GM13977 (cell line): Measurements from ENCODE around the gene APOC1.

Source experiments
- DNase-seq: peaks from one replicate; pipeline ENCODE4 v3.0.0; 2012; ENCODE audit warnings: low spot score
- in situ Hi-C: fragments of 300-500 bp; cut with MboI; formaldehyde crosslinking; loops from one replicate; pipeline ENCODE4 v1.12.0; 2022; ENCODE audit warnings: low sequenced_read_pairs, low pct_unique_long_range_greater_than_20kb, mixed read lengths, inconsistent platforms; ENCODE audit not compliant: unreplicated experiment
- TF ChIP-seq, protein P1 (sequence below): IDR thresholded peaks from 2 replicates; pipeline ENCODE4 v1.5.1; 2012; ENCODE audit warnings: mild to moderate bottlenecking, control low read depth; ENCODE audit not compliant: insufficient read depth; ENCODE audit errors: extremely low read depth, missing control alignments

Gene APOC1

DNA sequence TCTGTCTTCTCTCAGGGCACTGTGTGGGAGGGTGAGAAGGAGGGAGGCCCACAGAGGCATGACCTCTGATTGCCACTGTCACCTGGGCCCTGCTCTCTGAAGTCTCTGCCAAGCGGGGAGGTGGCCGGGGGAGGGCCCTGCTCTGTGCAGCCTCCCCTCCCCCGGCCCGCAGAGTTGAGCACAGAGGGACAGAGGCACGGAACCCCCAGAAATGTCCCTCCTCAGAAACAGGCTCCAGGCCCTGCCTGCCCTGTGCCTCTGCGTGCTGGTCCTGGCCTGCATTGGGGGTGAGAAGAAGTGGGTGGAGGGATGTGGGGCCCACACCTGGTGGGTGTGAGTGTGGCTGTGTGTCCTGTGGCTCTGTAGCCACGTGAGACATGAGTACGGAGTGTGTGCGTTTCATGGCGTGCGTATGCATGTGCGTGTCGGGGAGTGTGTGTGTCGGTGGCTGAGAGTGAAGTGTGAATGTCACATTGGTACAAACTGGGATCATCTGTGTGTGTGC, 27.7 kb downstream of the APOC1 start, which contains the start of gene APOC4:
TSS of gene APOC4 (plus strand) at position 171 of the 505 bp plus-strand sequence. CDS start at position 212, 41 bp downstream.
- TF ChIP-seq, protein P1, sequence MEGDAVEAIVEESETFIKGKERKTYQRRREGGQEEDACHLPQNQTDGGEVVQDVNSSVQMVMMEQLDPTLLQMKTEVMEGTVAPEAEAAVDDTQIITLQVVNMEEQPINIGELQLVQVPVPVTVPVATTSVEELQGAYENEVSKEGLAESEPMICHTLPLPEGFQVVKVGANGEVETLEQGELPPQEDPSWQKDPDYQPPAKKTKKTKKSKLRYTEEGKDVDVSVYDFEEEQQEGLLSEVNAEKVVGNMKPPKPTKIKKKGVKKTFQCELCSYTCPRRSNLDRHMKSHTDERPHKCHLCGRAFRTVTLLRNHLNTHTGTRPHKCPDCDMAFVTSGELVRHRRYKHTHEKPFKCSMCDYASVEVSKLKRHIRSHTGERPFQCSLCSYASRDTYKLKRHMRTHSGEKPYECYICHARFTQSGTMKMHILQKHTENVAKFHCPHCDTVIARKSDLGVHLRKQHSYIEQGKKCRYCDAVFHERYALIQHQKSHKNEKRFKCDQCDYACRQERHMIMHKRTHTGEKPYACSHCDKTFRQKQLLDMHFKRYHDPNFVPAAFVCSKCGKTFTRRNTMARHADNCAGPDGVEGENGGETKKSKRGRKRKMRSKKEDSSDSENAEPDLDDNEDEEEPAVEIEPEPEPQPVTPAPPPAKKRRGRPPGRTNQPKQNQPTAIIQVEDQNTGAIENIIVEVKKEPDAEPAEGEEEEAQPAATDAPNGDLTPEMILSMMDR = no peak
- peak; percentile 15 for DNase-seq
- in situ Hi-C loops = no loop called here

DNA sequence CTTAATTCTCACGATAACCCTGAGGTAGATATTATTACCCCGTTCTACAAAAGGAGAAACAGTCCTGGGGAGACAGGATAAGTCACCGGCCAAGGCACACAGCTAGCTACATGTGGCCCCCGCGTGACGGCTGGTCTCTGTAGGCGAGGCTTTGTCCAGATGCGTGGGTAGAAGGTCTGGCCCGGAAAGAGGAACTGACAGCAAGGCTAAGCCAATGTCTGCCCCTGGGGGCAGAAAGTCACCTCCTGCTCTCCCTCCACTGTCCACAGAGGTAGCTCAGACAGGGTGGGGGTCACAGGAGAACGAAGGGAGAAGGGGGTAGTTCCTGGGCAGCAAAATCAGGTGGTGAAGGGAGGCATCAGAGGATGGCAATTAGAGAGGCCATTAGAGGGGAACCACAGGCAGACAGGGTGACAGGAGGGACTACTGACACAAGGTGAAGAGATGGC, 29.4 kb downstream of the APOC1 start:
- TF ChIP-seq, protein P1 = peak; percentile 12
- peak; percentile 85 for DNase-seq
- in situ Hi-C loops = no loop called here

DNA sequence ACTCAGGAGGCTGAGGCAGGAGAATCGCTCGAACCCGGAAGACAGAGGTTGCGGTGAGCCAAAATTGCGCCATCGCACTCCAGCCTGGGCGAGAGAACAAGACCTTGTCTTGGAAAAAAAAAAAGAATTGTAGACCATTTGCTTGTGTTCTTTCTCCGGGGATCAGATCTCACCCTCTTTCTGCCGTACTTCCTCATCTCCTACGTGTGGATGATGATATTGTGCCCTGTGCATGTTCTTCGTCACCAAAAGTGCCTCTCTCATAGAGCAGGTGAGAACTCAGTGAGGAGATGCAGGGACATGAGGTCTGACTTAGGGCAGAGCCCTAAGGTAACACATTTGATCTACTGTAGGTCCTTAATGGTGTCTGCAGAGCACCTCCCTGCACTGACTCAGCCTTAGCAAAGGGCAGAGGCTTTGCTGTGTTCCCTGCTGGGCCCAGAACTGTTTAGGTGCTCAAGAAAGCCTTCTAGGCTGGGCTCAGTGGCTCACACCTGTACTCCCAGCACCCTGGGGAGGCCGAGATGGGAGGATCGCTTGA, 32.7 kb downstream of the APOC1 start:
- TF ChIP-seq, protein P1 = no peak
- DNase-seq = no peak
- in situ Hi-C loops = no loop called here

DNA sequence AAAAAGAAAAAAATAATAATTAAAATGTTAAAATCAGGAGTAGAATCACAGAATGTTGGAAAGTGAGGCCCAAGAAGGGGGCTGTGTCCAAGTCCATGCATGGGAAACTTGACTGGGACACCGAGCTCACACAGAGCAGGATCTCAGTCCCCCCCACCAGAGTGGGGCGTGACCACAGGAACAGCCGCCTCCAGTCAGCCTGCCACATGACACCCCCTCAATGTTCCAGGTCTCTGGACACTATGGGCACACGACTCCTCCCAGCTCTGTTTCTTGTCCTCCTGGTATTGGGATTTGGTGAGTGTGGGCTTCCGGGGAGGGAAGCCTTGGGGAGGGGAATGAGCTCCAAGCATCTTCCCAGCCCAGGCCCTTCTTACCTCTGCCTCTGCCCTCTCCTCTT, 33.8 kb downstream of the APOC1 start:
- TF ChIP-seq, protein P1 = no peak
- no peak for DNase-seq
- in situ Hi-C loops = no loop called here

DNA sequence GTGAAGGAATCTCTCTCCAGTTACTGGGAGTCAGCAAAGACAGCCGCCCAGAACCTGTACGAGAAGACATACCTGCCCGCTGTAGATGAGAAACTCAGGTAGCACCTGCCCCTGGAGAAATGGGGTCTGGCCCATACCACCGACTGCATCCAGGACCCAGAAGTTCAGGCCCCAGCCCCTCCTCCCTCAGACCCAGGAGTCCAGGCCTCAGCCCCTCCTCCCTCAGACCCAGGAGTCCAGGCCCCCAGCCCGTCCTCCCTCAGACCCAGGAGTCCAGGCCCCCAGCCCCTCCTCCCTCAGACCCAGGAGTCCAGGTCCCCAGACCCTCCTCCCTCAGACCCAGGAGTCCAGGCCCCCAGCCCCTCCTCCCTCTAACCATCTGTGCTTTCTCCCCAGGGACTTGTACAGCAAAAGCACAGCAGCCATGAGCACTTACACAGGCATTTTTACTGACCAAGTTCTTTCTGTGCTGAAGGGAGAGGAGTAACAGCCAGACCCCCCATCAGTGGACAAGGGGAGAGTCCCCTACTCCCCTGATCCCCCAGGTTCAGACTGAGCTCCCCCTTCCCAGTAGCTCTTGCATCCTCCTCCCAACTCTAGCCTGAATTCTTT, 34.5 kb downstream of the APOC1 start:
- in situ Hi-C loops = no loop called here
- TF ChIP-seq, protein P1 = no peak
- no peak for DNase-seq

DNA sequence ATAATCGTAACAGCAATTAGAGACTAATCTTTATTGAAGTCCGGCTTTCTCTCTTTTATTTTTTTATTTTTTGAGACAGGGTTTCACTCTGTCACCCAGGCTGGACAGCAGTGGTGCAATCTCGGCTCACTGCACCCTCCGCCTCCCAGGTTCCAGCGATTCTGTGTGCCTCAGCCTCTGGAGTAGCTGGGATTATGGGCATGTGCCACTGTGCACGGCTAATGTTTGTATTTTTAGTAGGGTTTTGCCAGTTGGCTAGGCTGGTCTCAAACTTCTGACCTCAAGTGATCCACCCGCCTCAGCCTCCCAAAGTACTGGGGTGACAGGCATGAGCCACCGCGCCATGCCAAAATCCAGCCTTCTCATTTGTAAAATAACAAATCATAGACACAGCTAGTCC, 35.1 kb downstream of the APOC1 start:
- TF ChIP-seq, protein P1 = no peak
- in situ Hi-C loops = no loop called here

More for the DNA sequence above, 35.1 kb downstream of the APOC1 start:
- no peak for DNase-seq
